Activated CD4-positive, alpha-beta T cell treated with anti-CD3 and anti-CD28 coated beads, Interleukin-2, amount 50 U/mL, for 1 hour (primary cell): Measurements from ENCODE around the gene DMAC2.
A peak's percentile ranks its signal among the peaks of the same experiment; 100 is the strongest.
"Not testable (repeated sequence)": the region's sequence is repeated elsewhere in the genome, so short reads cannot be mapped to it uniquely, and the experiment has no call there.

ENCODE experiments used
- DNase-seq: peaks from one replicate; pipeline ENCODE4 v3.0.0-alpha.2; 2020

Gene DMAC2

GRCh38 chr19:41439441-41440222, at the start of gene DMAC2:
Gene DMAC2, minus strand, starts transcription at chr19:41439912. Its CDS starts 13 bp downstream, at chr19:41439899.
- DNase-seq, result peak; percentile 94

GRCh38 chr19:41486953-41487352, 47.2 kb upstream of the DMAC2 start:
- not testable (repeated sequence) for DNase-seq

DNA sequence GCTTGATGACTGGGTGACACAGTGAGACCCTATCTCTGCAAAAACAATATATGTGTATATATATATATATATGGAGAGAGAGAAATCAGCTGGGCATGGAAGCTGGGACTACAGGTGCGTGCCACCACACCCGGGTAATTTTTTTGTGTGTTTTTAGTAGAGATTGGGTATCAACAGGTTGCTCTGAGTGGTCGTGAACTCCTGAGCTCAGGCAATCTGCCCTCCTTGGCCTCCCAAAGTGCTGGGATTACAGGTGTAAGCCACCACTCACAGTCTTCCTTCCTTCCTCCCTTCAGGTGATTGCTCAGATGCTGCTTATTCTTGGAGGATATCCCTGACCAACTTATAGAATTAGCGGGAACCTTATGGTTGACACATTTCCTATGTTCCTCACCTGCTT, 45.1 kb upstream of the DMAC2 start:
- DNase-seq, result no peak

GRCh38 chr19:41480336-41480735, 40.6 kb upstream of the DMAC2 start:
- no peak for DNase-seq

- DNase-seq, result no peak
Measured at GRCh38 chr19:41479757-41480191, 40.1 kb upstream of the DMAC2 start.

DNA sequence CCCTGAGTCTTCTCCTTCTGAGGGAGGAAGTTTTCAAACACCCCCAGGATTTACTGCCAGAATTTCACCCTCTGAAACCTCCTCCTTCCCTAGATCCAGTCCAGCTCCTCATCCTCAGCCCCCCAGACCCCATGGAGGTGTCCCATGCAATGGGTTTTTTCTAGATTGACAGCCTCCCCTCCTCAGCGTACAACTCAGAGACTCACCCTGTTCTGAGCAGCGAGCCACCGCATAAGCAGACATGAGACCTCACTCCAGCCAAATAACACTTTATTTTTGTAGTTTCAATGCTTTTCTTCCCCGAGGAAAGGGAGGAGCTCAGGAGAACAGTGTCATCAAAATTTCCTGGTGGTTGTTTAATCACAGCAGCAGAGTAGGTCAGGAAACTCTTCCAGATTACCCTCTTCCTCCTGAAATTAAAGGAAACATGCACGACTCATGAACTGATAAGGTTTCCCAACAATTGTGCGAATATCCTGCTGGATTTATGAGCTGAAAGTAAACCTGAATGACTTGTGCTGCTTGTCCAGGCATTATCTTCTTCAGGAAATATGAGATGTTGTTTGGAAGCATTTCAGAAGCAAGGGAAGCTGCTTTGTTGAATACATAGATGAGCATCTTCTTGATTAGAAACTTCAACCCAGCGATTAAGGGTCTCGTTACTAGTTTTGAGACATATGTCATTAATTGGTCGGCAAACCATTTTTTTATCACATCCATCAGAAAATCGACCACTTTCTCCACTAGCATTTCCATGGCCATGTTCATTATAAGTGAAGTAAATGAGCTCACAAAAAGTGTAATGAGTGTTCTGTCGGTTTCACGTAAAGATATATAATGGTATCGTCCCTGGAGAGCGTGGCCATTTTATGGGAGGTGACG, 39.4 kb upstream of the DMAC2 start:
- no peak for DNase-seq

- DNase-seq, result no peak
Measured at GRCh38 chr19:41478171-41478570, 38.5 kb upstream of the DMAC2 start.

DNA sequence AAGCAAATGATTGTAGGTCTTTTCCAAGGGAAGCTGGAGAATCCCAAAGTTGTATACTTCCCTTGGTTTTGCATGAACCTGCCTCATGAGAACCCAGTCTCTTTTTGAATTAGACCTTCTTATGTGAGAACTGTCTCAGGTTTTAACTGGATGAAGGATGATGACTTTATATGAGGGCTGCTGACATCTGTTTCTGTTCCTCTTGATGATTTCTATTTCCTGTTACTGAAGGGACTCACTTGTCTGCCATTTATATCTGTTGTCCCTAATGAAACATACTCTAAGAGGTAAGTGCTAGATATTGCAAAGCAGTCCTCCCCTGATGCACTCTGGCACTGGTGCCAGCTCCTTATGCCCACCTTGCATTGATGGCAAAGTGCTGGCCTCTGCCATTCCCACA, 36.9 kb upstream of the DMAC2 start:
- DNase-seq, result no peak

DNA sequence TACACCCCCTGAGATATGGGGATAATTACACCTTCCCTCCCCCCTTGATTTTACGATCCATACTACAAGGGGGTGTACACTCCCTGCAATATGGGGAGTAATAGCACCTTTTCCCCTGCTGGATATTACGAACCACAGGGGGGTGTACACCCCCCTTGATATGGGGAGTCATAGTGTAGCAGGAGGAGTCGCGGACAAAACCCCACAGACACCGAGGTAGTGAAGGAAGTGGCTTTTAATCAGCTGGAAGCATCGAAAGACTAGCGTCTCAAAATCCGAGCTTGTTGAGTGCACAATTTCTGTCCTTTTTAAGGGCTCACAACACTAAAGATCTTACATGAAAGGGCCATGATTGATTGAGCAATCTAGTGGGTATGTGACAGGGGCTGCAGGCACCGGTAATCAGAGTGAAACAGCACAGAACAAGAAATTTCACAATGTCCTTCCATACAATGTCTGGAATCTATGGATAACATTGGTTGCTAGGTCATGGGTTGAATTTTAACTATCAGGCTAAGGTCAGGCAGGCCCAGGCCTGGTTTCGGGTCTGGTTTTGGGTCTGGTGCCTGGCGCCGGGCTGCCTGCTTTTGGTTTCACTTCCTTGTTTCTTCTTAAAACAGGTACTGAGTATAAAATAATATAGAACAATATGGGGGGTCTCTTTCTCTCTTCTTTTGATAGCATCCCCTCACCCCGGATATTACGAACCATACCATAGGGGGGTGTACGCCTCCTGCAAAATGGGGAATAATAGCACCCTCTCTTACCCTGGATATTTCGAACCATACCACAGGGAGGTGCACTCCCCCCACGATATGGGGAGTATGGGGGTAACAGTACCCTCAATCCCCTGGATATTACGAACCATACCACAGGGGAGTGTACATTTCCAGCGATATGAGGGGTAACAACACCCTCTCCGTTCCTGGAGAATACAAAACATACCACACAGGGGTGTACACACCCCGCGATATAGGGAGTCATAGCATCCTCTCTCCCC, 23.8 kb upstream of the DMAC2 start:
- not testable (repeated sequence) for DNase-seq

GRCh38 chr19:41462497-41462896, 22.8 kb upstream of the DMAC2 start:
- DNase-seq, result no peak

- DNase-seq, result no peak
Measured at GRCh38 chr19:41457241-41457640, 17.5 kb upstream of the DMAC2 start.

DNA sequence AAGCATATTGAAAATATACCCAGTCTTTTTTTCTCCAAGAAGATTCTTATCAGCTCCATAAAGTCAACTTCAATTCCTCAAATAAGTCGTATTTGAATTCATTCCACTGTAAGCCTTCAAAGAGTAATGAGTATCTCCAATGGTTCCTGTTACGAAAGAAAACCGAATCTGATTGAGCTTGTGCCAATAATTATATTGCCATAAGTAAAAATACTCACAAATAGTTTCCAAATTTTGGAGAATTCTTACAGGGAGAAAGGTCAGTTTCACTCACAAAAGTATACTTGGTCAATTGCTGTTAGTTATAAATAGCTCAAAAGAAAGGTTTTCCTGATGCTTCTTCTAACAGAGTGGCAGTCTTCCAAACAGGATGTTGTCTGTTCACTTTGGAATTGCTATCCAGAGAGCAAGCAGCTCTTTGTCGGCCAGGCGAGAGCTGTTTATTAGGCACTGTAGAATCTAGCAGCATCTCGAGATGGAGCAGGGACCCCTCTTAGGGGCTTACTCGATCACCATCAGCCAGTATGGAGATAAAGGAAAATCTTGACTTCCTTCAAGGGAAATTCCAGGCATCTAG, 16.7 kb upstream of the DMAC2 start:
- DNase-seq, result no peak

DNA sequence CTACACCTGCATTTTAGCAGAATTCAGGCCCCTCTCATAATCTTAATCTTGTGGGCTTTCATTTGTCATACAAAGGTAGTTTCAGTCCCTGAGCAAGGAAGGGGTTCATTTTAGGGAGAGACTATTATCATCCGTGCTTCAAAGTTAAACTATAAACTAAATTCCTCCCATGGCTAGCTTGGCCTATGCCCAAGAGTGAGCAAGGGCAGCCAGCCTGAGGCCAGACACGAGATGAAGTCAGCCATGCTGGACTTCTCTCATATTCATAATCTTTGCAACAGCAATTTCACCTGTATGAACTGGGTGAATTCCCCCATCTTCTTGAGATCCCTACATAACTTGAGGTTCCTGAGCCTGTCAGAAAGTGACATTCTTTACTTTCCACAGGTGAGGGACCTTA, 16.2 kb upstream of the DMAC2 start:
- no peak for DNase-seq

- DNase-seq, result no peak
Measured at GRCh38 chr19:41452584-41453275, 13.0 kb upstream of the DMAC2 start.

GRCh38 chr19:41449865-41450178, 10.1 kb upstream of the DMAC2 start:
- DNase-seq, result no peak

- DNase-seq, result peak; percentile 64
Measured at GRCh38 chr19:41449079-41449864, 9.6 kb upstream of the DMAC2 start.

GRCh38 chr19:41447732-41448332, 8.1 kb upstream of the DMAC2 start:
- DNase-seq, result no peak

- DNase-seq, result no peak
Measured at GRCh38 chr19:41445575-41445974, 5.9 kb upstream of the DMAC2 start.

DNA sequence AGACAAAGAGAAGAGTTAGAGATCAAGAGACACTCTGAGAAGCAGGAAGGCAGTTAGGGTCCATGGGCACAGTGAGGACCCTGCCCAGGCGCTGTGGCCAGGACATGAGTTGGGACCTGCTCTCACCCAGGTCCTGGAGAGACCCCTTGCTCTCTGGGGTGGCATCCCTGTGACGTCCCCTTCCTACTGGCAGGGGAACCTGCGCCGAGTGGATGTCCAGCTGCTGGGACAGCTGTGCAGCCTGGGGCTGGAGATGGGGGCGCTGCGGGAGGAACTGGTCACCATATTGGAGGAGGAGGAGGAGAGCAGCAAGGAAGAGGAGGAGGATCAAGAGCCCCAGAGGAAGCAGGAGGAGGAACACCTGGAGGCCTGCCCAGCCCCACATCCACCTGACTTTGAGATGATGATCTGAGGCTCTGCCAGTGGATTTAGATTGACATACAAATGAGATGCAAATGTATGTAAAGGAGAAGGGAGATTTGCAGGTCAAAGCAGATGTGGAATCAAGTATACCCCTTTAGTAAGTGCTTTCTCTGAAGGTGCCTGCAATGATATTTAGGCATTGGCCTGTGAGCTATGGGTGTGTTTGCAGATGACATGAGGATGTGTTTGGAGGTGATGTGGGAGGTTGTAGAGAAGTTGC, 4.2 kb upstream of the DMAC2 start:
- no peak for DNase-seq
